GM04503 (cell line): ENCODE results near the gene STX1A.
"Not testable (repeated sequence)": the region's sequence is repeated elsewhere in the genome, so short reads cannot be mapped to it uniquely, and the experiment has no call there.

Source experiments
- DNase-seq: peaks from one replicate; pipeline ENCODE4 v3.0.0-alpha.2; 2012; ENCODE audit warnings: low read depth

The STX1A gene

GRCh38 chr7:73683056-73683787 is 36.2 kb downstream of the STX1A start, which contains the start of the genes BUD23 and DNAJC30:
BUD23 (plus strand) TSS chr7:73683597; CDS start chr7:73683626, 29 bp downstream.
DNAJC30 (minus strand) TSS chr7:73683453; CDS start chr7:73683423, 30 bp downstream.
- peak; percentile 61 for DNase-seq

- no peak for DNase-seq
Measured at GRCh38 chr7:73682745-73683055, 36.8 kb downstream of the STX1A start.

GRCh38 chr7:73681031-73681430 is 38.4 kb downstream of the STX1A start:
- DNase-seq: no peak

- DNase-seq: no peak
Measured at GRCh38 chr7:73680501-73680900, 39.0 kb downstream of the STX1A start.

- no peak for DNase-seq
Measured at GRCh38 chr7:73679709-73680108, 39.8 kb downstream of the STX1A start.

- DNase-seq: no peak
Measured at GRCh38 chr7:73678862-73679261, 40.6 kb downstream of the STX1A start.

GRCh38 chr7:73676062-73676461 is 43.4 kb downstream of the STX1A start:
- DNase-seq: not testable (repeated sequence)

GRCh38 chr7:73674468-73675124 is 44.9 kb downstream of the STX1A start:
- no peak for DNase-seq

GRCh38 chr7:73671857-73672445 is 47.5 kb downstream of the STX1A start:
- no peak for DNase-seq

- no peak for DNase-seq
Measured at GRCh38 chr7:73671322-73671661, 48.2 kb downstream of the STX1A start.

GRCh38 chr7:73669858-73670385 is 49.5 kb downstream of the STX1A start:
- DNase-seq: no peak

GRCh38 chr7:73669288-73669701 is 50.2 kb downstream of the STX1A start:
- DNase-seq: no peak

GRCh38 chr7:73668886-73669230 is 50.6 kb downstream of the STX1A start:
- DNase-seq: no peak

- no peak for DNase-seq
Measured at GRCh38 chr7:73668103-73668885, 51.2 kb downstream of the STX1A start.

GRCh38 chr7:73667344-73668102 is 51.9 kb downstream of the STX1A start, which contains the start of gene VPS37D:
VPS37D (plus strand) TSS chr7:73667831; CDS start chr7:73667959, 128 bp downstream.
- DNase-seq: peak; percentile 24

GRCh38 chr7:73663033-73663432 is 56.4 kb downstream of the STX1A start:
- DNase-seq: no peak

- DNase-seq: not testable (repeated sequence)
Measured at GRCh38 chr7:73660594-73660993, 58.9 kb downstream of the STX1A start.

GRCh38 chr7:73659983-73660382 is 59.5 kb downstream of the STX1A start:
- DNase-seq: no peak

GRCh38 chr7:73655309-73655708 is 64.2 kb downstream of the STX1A start:
- not testable (repeated sequence) for DNase-seq

- DNase-seq: no peak
Measured at GRCh38 chr7:73652541-73652949, 66.9 kb downstream of the STX1A start.

- no peak for DNase-seq
Measured at GRCh38 chr7:73650524-73650923, 68.9 kb downstream of the STX1A start.
